NCI-H128 (cell line): ENCODE data around the gene ZNF319.

ENCODE experiments used
- DNase-seq: peaks from one replicate; lab custom pipeline; 2025; ENCODE audit not compliant: unreplicated experiment; lab: John Stamatoyannopoulos, UW

ZNF319 gene

DNA sequence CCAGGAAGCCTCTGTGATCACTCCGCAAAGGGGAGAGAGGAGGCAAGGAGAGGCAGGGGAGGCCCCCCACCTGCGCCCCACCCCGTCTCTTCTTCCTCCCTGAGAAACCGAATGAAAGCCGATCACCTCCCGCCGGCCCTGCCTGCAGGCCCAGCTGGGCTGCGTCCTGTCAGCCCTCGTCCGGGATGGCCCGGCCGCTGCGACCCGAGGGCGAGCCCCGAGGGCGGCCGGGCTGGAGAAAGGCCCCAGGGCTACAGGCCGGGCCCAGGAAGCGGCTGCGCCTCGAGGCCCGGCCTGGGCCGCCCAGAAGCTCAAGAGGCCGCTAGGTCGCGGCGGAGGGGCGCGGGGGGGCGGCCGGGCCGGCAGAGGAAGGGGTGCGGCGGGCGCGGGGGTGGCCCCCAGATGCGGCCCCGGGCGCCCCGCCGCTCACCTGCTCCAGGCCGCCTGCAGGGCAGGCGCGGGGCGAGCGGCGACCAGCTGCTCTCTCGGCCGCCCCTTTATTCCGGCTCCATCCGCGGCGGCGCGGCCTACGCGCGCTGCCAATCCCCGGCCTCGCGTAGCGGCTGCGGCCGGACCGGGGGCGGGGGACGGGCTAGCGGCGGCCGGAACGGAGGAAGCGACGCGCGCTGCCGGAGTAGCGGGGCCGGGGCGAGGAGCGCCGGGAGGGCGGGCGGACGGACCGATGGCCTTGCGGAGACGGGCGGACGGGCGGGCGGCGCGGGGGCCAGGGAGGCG is at the start of gene ZNF319:
TSS of gene ZNF319 (minus strand) at position 702 of the 735 bp plus-strand sequence. CDS start 2,407 bp downstream, outside the sequence.
- no peak for DNase-seq

DNA sequence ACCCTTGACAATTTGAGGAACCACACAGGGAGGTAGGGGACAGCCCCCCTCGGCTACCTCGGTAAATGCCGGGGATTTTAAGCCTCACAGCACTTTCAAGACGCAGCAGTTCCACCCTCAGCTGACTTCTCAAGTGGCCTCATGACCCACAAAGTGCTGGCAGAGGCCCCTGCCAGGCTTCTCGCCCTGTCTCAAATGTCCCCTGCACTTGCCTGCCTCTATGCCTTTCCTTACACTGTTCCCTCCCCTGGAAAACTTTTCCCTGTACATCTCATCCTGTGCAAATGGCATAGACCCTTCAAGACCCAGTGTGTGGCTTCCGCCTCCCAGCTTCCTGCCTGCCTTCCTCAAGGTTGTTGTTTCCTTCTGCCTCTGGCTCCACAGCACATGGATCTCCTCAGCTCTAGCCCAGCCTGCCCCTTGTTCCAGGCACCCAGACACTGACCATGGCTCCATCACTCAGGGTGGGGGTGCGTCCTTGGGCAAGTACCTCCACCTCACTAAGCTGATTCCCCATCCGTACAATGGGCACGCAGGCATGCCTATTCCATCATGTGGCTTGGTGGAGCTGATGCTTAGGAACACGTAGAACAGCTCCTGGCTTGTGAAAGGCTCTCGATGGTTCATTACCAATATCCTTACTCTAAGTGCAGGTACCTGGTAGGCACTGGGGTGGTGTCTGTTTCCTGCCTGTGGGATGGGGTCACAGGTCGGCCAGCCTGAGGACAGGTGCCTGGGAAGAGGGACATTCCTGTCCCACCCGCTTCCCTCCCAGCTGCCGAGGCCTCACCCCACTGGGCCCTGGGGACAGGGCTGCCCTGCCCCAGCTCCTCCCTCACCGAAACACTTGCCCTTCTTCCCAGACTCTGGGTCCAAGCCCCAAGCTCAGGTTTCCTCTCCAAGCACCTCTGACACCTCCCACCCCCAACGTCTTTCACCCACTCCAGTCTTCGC is 49.0 kb upstream of the ZNF319 start:
- no peak for DNase-seq

GRCh38 chr16:58048494-58049231 is 48.2 kb upstream of the ZNF319 start:
- no peak for DNase-seq

- no peak for DNase-seq
Measured at GRCh38 chr16:58047557-58048348, 47.3 kb upstream of the ZNF319 start.

GRCh38 chr16:58046936-58047335 is 46.5 kb upstream of the ZNF319 start:
- no peak for DNase-seq

DNA sequence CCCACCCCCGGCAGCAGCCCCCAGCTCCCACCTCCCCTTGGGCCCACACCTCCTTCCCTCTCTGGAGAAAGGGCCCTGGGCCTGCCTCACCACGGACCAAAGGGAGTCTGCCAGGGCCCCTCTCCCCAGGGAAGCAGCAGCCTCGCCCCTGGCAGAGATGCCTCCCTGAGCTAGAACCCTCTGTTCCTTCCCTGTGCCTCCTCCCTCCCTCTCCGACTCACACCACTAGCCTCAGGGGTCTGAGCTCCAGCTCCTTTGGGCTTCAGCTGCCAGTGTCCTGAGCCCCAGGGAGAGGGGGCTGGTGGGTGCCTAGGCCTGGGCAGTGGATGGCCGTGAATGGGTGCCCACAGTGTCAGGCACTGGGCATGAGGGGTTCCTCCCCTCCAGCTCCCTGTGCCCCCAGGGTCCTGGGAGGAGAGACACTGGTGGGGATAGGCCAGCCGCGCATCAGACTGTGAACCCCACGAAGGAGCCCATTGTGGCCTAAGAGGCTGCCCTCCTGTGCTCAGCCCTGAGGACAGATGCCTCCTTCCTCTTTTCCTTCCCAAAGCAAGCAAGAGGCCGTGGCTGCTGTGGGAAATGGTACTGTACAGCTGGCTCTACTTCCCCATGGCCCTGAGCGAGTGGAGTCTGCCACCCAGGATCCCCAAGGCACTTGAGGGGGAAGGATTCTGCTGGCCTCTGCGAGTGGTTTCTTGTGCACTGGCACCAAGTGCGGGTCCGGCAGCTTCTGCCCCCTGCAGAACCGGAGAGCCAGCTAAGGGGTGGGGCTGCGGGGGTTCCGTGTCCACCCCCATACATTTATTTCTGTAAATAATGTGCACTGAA is 45.8 kb upstream of the ZNF319 start:
- no peak for DNase-seq

- DNase-seq = no peak
Measured at GRCh38 chr16:58045096-58045495, 44.6 kb upstream of the ZNF319 start.

DNA sequence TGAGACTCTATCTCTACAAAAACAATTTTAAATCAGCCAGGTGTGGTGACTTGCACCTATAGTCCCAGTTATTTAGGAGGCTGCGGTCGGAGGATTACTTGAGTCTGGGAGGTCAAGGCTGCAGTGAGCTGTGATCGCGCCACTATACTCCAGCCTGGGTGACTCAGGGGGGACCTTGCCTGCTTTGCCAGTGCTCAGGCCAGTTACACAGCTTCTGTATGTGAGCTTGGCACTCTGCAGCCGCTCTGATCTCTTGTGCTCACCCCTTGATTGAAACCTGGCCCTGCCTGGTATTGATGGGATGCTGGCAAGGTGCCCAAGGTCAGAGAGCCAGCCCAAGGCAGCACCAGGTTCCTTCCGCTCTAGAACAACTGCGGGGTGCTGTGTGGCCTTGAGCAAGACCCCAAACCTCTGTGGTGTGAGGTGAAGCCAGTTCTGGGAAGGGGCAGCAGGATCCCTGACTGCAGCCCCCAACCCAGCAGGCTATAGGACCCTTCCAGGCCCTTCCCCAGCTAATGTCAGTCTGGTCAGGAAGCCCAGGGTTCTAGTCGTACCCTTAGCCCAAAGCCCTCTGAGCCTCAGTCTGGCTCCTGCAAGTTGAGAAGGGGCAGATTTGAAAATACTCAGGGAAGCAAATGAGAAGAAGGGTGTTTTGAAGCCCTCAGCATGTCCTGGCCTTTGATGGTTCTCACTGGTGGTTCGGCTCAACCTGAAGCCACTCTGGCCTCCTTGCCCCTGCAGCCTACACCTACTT is 44.0 kb upstream of the ZNF319 start:
- no peak for DNase-seq

DNA sequence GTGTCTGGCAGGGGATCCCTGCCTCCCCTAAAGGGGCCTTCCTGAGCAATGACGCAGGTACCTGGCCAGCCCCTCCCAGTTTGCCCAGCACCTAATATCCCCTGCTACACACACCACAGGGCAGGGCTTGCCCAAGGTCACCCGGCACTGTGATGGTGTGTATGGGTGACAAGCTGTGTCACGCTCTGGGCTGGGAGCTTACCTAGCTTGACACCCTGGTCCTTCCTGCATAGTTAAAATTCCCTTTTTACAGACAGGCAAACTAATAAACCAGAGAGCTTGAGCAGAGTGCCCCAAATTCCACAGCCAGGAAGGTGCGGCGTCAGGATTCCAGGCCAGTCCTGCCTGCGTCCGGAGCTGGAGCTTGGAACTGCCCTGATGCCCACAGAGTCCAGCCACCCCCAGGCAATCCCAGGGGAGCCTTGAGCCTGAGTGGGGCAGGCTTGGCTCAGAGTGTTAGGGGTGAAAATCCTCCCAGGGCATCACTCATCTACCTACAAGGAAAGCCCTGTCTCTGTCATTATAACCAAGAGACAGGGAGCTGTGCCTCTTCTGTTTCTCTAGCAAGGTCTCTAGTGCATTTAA is 43.2 kb upstream of the ZNF319 start:
- DNase-seq = no peak

GRCh38 chr16:58042886-58043515 is 42.5 kb upstream of the ZNF319 start:
- DNase-seq = no peak

DNA sequence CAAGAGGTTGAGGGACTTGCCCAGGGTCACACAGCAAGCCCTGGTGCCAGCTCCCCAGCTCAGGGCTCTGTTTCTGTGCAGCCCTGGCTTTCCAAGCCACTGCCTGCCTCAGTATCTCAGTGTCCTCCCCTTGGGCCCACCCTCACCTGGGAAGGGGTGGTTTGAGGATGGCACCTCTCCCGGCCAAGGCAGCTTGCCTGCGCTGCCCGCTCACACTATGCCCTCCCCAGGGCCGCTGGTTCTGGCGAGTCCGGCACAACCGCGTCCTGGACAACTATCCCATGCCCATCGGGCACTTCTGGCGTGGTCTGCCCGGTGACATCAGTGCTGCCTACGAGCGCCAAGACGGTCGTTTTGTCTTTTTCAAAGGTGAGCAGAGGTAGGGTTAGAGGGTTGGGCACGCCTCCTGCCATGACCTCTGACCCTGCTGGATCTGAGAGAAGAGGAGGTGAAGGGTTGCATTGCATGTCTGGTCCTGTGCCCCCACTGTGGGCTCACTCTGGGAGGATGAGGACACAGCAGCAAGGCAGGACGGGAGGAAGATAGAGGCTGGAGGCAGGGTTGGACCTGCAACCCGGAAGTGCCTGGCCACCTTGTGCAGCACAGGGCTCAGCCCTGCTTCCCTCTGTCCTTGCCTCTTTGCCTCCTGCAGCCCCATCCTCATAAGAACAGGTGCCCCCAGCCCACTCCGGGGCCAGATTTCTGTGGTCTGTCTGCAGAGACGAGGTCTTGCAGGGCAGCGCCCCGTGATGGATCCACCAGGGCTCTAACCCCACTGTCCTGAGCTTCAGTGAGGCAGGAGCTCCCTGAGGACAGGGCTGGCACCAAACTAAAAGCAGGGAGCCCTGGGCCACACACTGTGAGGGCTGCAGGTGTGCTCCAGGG is 41.8 kb upstream of the ZNF319 start:
- no peak for DNase-seq

DNA sequence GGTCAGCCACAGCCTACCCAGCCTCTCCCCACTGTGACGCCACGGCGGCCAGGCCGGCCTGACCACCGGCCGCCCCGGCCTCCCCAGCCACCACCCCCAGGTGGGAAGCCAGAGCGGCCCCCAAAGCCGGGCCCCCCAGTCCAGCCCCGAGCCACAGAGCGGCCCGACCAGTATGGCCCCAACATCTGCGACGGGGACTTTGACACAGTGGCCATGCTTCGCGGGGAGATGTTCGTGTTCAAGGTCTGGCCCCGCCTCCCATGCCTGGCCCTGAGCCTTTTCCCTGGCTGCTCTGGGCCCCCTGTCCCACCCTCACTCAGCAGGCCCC is 41.1 kb upstream of the ZNF319 start:
- DNase-seq = no peak

GRCh38 chr16:58040945-58041627 is 40.6 kb upstream of the ZNF319 start:
- no peak for DNase-seq

DNA sequence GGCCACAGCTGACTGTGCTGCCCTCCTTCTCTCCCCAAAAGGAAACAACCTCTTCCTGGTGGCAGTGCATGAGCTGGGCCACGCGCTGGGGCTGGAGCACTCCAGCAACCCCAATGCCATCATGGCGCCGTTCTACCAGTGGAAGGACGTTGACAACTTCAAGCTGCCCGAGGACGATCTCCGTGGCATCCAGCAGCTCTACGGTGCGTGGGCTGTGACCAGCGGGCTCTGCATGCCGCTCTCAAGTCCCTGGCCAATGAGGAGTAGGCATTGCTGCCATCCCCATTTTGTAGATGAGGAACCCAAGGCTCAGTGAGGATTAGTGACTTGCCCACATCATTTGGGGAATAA is 40.0 kb upstream of the ZNF319 start:
- no peak for DNase-seq

GRCh38 chr16:58039829-58040495 is 39.5 kb upstream of the ZNF319 start:
- DNase-seq = no peak

DNA sequence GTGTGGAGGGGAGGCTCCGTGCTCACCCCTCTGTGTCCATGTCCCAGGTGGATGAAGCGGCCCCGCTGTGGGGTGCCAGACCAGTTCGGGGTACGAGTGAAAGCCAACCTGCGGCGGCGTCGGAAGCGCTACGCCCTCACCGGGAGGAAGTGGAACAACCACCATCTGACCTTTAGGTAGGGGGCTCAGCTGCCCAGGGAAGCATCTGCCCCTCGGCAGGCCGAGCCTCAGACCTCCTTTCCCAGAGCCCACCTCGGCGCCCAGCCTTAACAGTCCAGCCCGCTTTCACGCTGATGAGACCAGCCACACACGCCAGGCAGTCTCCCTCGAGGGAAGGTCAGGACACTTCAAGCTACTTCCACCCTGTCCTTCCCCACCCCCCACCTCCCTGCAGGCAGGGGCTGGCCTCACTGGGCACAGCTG is 37.8 kb upstream of the ZNF319 start:
- no peak for DNase-seq
